ENCODE measurements around the gene NSUN7. TPM values are rescaled to one million over a fixed set of nuclear protein-coding genes. Genes with fewer than 3 reads are reported as not detected.

The NSUN7 gene
- total RNA-seq, 4 donors from 2014 or later: 2.1 to 8.7 (median 2.9) TPM

GRCh38 chr4:40845154-40845835 is 95.5 kb downstream of the NSUN7 start:
- H3K9me3 ChIP-seq: no peaks in the 10 kb centered on the region
- TF ChIP-seq CTCF (IDR thresholded peaks at IDR 0.05): no peak
- no peak for TF ChIP-seq POLR2AphosphoS5 (IDR thresholded peaks at IDR 0.05)
- TF ChIP-seq POLR2A (IDR thresholded peaks at IDR 0.05): no peak
- no peak for TF ChIP-seq EP300 (IDR thresholded peaks at IDR 0.05)
- no peaks in the 10 kb centered on the region for H3K36me3 ChIP-seq
- H3K4me1 ChIP-seq: peaks cover 0 to 16% (median 0%) of the 10 kb centered on the region in 3 donors
- 45 to 46% methylated on average over 10 of the region's 10 CpGs for whole genome bisulfite sequencing, 2 donors (ENCODE audit: low coverage in 1 of 2)
- H3K27ac ChIP-seq: peak overlapping the region in 1 of 4 donors; percentile 14
- H3K4me3 ChIP-seq: no peak overlapping the region
- no peak for ATAC-seq
- no peaks in the 10 kb centered on the region for H3K27me3 ChIP-seq

GRCh38 chr4:40846532-40846931 is 96.8 kb downstream of the NSUN7 start:
- Histone ChIP-seq H3K4me3 (no peak overlapping the region), H3K9me3 (no peaks in the 10 kb centered on the region), H3K27me3 (no peaks in the 10 kb centered on the region), H3K4me1 (peaks cover 0 to 16% (median 0%) of the 10 kb centered on the region in 3 donors), H3K27ac (no peak overlapping the region), H3K36me3 (no peaks in the 10 kb centered on the region)
- no peak for TF ChIP-seq POLR2AphosphoS5 (IDR thresholded peaks at IDR 0.05)
- TF ChIP-seq CTCF (IDR thresholded peaks at IDR 0.05): no peak
- no peak for TF ChIP-seq POLR2A (IDR thresholded peaks at IDR 0.05)
- no peak for TF ChIP-seq EP300 (IDR thresholded peaks at IDR 0.05)
- 80 to 100% methylated on average over 2 of the region's 5 CpGs for WGBS, 2 donors (ENCODE audit: low coverage in 1 of 2)
- ATAC-seq: no peak

GRCh38 chr4:40848251-40848650 is 98.5 kb downstream of the NSUN7 start:
- Histone ChIP-seq H3K27me3 (no peaks in the 10 kb centered on the region), H3K4me3 (no peak overlapping the region), H3K9me3 (no peaks in the 10 kb centered on the region), H3K27ac (no peak overlapping the region), H3K36me3 (no peaks in the 10 kb centered on the region), H3K4me1 (peaks cover 0 to 16% (median 0%) of the 10 kb centered on the region in 3 donors)
- no peak for ATAC-seq
- TF ChIP-seq CTCF (IDR thresholded peaks at IDR 0.05) (no peak), EP300 (IDR thresholded peaks at IDR 0.05) (no peak), POLR2AphosphoS5 (IDR thresholded peaks at IDR 0.05) (no peak), POLR2A (IDR thresholded peaks at IDR 0.05) (no peak)
- WGBS, 2 donors (ENCODE audit: low coverage in 1 of 2): 88 to 100% methylated on average over 1 to 3 of the region's 5 CpGs

GRCh38 chr4:40848940-40849339 is 99.2 kb downstream of the NSUN7 start:
- H3K4me3 ChIP-seq: no peak overlapping the region
- no peak overlapping the region for H3K27ac ChIP-seq
- H3K9me3 ChIP-seq: no peaks in the 10 kb centered on the region
- TF ChIP-seq POLR2AphosphoS5 (IDR thresholded peaks at IDR 0.05): no peak
- TF ChIP-seq EP300 (IDR thresholded peaks at IDR 0.05): no peak
- ATAC-seq: no peak
- WGBS, 2 donors (ENCODE audit: low coverage in 1 of 2): 75 to 98% methylated on average over 3 of the region's 3 CpGs
- H3K27me3 ChIP-seq: no peaks in the 10 kb centered on the region
- peaks cover 0 to 16% (median 0%) of the 10 kb centered on the region in 3 donors for H3K4me1 ChIP-seq
- H3K36me3 ChIP-seq: no peaks in the 10 kb centered on the region

GRCh38 chr4:40850496-40850895 is 100.7 kb downstream of the NSUN7 start:
- Histone ChIP-seq H3K36me3 (no peaks in the 10 kb centered on the region), H3K4me1 (peaks cover 0 to 4% (median 0%) of the 10 kb centered on the region in 3 donors), H3K27ac (no peak overlapping the region), H3K27me3 (no peaks in the 10 kb centered on the region), H3K9me3 (no peaks in the 10 kb centered on the region), H3K4me3 (no peak overlapping the region)
- WGBS, 2 donors (ENCODE audit: low coverage in 1 of 2): 86 to 100% methylated on average over 1 to 3 of the region's 4 CpGs
- ATAC-seq: no peak
- TF ChIP-seq CTCF (IDR thresholded peaks at IDR 0.05) (no peak), POLR2AphosphoS5 (IDR thresholded peaks at IDR 0.05) (no peak), EP300 (IDR thresholded peaks at IDR 0.05) (no peak), POLR2A (IDR thresholded peaks at IDR 0.05) (no peak)

All from gastroesophageal sphincter (tissue), 4 donors.